22Rv1 (cell line): ENCODE results near the gene SLIT3.

Source experiments
- H3K27ac ChIP-seq: fragments of 450-650 bp; 2 replicates; pipeline ENCODE4 v1.5.1; 2017
- ZFX ChIP-seq: fragments of 450-650 bp; IDR thresholded peaks from 2 replicates; pipeline ENCODE4 v1.6.1; 2017; ENCODE audit warnings: antibody characterized with exemption, borderline replicate concordance
- TF ChIP-seq, protein P1 (sequence below): fragments of 450-650 bp; IDR thresholded peaks from 2 replicates; pipeline ENCODE4 v1.5.1; 2017; ENCODE audit warnings: mild to moderate bottlenecking

SLIT3 gene

DNA sequence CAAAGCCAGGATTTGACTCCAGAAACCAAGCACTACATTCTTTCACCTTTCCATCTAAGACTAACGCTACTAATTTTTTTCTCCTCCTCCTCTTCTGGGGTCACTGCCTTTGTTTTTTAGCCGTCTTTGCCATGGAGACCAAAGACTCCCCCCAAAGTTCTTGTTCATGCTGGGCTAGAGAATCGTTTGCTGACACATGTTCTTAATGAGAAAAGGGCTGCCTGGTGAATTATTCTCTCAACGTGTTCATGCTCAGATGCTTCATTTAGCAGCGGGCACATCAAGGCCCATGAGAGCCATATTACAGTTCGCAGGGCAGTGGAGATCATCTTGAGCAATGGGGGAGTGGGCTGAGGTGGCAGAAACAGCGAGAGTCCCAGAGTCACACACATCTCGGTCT is 134.9 kb downstream of the SLIT3 start:
- TF ChIP-seq ZFX, result no peak
- TF ChIP-seq, protein P1, sequence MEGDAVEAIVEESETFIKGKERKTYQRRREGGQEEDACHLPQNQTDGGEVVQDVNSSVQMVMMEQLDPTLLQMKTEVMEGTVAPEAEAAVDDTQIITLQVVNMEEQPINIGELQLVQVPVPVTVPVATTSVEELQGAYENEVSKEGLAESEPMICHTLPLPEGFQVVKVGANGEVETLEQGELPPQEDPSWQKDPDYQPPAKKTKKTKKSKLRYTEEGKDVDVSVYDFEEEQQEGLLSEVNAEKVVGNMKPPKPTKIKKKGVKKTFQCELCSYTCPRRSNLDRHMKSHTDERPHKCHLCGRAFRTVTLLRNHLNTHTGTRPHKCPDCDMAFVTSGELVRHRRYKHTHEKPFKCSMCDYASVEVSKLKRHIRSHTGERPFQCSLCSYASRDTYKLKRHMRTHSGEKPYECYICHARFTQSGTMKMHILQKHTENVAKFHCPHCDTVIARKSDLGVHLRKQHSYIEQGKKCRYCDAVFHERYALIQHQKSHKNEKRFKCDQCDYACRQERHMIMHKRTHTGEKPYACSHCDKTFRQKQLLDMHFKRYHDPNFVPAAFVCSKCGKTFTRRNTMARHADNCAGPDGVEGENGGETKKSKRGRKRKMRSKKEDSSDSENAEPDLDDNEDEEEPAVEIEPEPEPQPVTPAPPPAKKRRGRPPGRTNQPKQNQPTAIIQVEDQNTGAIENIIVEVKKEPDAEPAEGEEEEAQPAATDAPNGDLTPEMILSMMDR, result no peak
- no peak overlapping the region for H3K27ac ChIP-seq

GRCh38 chr5:169165052-169165451 is 135.9 kb downstream of the SLIT3 start:
- no peak overlapping the region for H3K27ac ChIP-seq
- TF ChIP-seq, protein P1, result no peak
- TF ChIP-seq ZFX, result no peak

GRCh38 chr5:169164481-169164925 is 136.4 kb downstream of the SLIT3 start:
- TF ChIP-seq, protein P1, result no peak
- no peak for TF ChIP-seq ZFX
- H3K27ac ChIP-seq, result no peak overlapping the region

DNA sequence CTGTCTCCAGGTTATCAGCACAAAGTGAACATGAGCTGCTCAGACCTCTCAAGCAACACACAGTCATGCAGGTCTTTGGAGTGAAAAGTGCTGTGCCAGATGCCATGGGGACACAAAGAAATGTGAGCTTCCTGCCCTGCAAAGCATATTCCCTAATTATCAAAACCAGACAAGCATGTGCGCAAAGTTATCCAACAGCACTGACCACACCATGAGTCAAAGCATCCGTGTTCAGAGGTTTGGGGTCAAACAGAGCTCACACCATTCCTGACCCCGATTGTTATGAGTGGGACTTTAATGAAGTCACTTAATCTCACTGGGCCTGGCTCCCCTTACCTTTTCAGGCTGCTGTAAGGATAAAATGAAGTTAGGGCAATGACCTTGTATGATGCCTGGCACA is 138.5 kb downstream of the SLIT3 start:
- no peak overlapping the region for H3K27ac ChIP-seq
- TF ChIP-seq, protein P1, result no peak
- no peak for TF ChIP-seq ZFX

DNA sequence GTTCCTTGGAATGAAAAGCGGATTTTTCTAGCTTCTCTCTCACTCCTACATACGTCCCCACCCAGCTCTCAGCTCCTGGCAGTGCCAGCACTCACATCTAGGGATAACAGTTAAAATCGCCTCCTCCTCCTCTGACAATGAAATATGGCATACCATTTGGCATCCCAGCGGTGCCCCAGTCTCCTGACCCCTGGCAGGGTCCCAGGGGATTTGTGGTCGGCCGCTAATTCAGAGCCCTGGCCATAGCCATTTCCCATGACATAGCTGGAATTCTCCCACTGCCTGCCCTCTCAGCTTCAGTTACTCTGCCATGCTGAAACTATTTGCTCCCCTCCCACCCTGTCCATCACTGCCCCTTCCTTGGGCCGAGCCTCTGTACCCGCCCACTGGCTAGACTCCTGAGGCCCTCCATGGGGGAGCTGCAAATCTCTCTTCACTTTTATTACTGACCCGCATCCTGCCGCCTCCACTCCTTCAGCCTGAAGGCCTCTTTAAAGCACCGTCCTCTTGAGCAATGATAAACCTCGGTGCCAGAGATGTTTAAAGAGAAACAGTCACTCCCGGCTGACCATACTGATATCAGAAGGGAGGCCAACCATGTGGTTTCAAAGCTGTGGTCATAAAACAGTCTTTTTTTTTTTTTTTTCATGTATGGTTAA is 139.8 kb downstream of the SLIT3 start:
- TF ChIP-seq, protein P1, result no peak
- TF ChIP-seq ZFX, result no peak
- no peak overlapping the region for H3K27ac ChIP-seq

DNA sequence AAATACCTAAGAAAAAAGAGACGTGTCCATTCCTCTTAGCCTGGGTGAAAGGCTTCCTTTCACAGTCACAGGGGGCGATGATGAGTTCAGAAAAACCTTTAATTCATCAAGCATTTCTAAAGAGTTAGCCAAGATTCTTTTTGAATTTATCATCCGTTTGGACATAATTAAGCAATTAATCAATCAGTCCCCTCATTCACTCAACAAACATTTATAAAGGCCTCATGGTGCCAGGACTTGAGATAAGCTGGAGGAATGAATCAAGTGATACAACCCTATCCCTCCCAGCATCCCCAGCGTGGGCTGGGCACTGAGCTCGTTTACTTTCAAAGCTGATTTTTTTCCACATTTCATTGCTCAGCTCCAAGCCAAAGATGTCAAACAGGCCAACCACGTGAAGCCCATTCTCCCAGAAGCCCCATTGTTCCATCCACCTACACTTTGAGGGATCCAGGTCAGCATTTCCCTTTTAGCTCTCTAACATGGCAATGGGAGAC is 140.5 kb downstream of the SLIT3 start:
- TF ChIP-seq, protein P1, result no peak
- no peak for TF ChIP-seq ZFX
- no peak overlapping the region for H3K27ac ChIP-seq

GRCh38 chr5:169158764-169159163 is 142.2 kb downstream of the SLIT3 start:
- TF ChIP-seq, protein P1, result no peak
- no peak for TF ChIP-seq ZFX
- no peak overlapping the region for H3K27ac ChIP-seq
